GM12878 (cell line): ENCODE data around the gene MUC16. TPM values are rescaled to one million over a fixed set of nuclear protein-coding genes. Genes with fewer than 3 reads are reported as not detected.

Experiments used
- ATAC-seq: fragments of 200-7000 bp; cut with Tn5 transposase; 3 replicates; pipeline ENCODE4 v1.9.1; 2020; ENCODE audit warnings: mild to moderate bottlenecking, moderate library complexity
- BruUV-seq: library from RNA; stranded (reverse); fragments of 400-500 nt; replicated peaks from 2 replicates; lab custom pipeline; 2021; lab: Mats Ljungman, UMichigan
- CTCF ChIA-PET: fragments of 300-600 bp; sonication (Branson Sonifier 250); formaldehyde crosslinking; extraction: SDS; loops from one replicate; lab custom pipeline; 2021; ENCODE audit warnings: inconsistent platforms; lab: Yijun Ruan, JAX
- POLR2A ChIA-PET: fragments of 350-600 bp; formaldehyde crosslinking; extraction: SDS; loops from one replicate; lab custom pipeline; 2021; ENCODE audit warnings: inconsistent platforms; lab: Charles Lee
- RAD21 ChIA-PET: fragments of 300-600 bp; sonication (Branson Sonifier 250); formaldehyde crosslinking; loops from one replicate; lab custom pipeline; 2023; ENCODE audit warnings: antibody characterized with exemption; ENCODE audit not compliant: unreplicated experiment; lab: Charles Lee
- SMC1A ChIA-PET: fragments of 300-600 bp; sonication (Branson Sonifier 250); formaldehyde crosslinking; loops from one replicate; lab custom pipeline; 2023; ENCODE audit not compliant: unreplicated experiment, uncharacterized antibody; lab: Charles Lee
- DNase-seq: peaks from one replicate; pipeline ENCODE4 v3.0.0-alpha.2; 2011; ENCODE audit warnings: low read depth, low spot score
- FAIRE-seq: peaks from 3 replicates; lab custom pipeline; 2011; peaks lifted over from hg19 to GRCh38; lab: Jason Lieb, UNC
- H2AFZ ChIP-seq: 2 replicates; pipeline ENCODE4 v1.6.0; 2011; ENCODE audit warnings: low read depth, low read length, control low read depth; ENCODE audit not compliant: control insufficient read depth
- H3K27ac ChIP-seq: 2 replicates; pipeline ENCODE4 v1.5.1; 2011; ENCODE audit warnings: control low read depth; ENCODE audit not compliant: control insufficient read depth, insufficient read depth
- H3K27me3 ChIP-seq, 2 experiments: replicated peaks in 1 of 2; 2 replicates each; pipeline versions ENCODE4 v1.6.0 to v1.6.1; 2011; ENCODE audit warnings: low read length in 1 of 2; ENCODE audit not compliant: control insufficient read depth in 2 of 2, insufficient read depth in 2 of 2
- H3K36me3 ChIP-seq, 2 experiments: 2 replicates each; pipeline ENCODE4 v1.5.1; 2011; ENCODE audit warnings: low read length in 1 of 2; ENCODE audit not compliant: control insufficient read depth in 2 of 2, insufficient read depth in 2 of 2
- H3K4me1 ChIP-seq: 2 replicates; pipeline ENCODE4 v1.6.1; 2011; ENCODE audit warnings: mild to moderate bottlenecking, low read length, moderate library complexity, mixed read lengths; ENCODE audit not compliant: control insufficient read depth, insufficient read depth
- H3K4me2 ChIP-seq: 2 replicates; pipeline ENCODE4 v1.6.0; 2011; ENCODE audit warnings: control low read depth; ENCODE audit not compliant: control insufficient read depth, insufficient read depth
- H3K4me3 ChIP-seq: fragments of 200-600 bp; sonication (generic); 2 replicates; pipeline ENCODE4 v1.5.1; 2016
- H3K79me2 ChIP-seq: 2 replicates; pipeline ENCODE4 v1.6.0; 2011; ENCODE audit warnings: low read length; ENCODE audit not compliant: control insufficient read depth, insufficient read depth
- H3K9ac ChIP-seq: 2 replicates; pipeline ENCODE4 v1.8.0; 2011; ENCODE audit warnings: low read length, control low read depth, mixed read lengths; ENCODE audit not compliant: control insufficient read depth, insufficient read depth
- H3K9me3 ChIP-seq: replicated peaks from 3 replicates; pipeline ENCODE4 v1.5.1; 2011; ENCODE audit warnings: mild to moderate bottlenecking, low read length; ENCODE audit not compliant: control insufficient read depth, insufficient read depth
- H4K20me1 ChIP-seq: 2 replicates; pipeline ENCODE4 v1.6.0; 2011; ENCODE audit not compliant: control insufficient read depth, insufficient read depth
- EGR1 ChIP-seq, 2 experiments: IDR thresholded peaks; 1 replicate in 1 of 2; 2 replicates in 1 of 2; pipeline ENCODE4 v1.6.1; 2011 to 2012; ENCODE audit warnings: low read depth in 2 of 2, low read length in 2 of 2, borderline replicate concordance in 1 of 2, mild to moderate bottlenecking in 1 of 2, moderate library complexity in 1 of 2
- EZH2 ChIP-seq: IDR thresholded peaks from 2 replicates; pipeline ENCODE4 v1.6.1; 2012; ENCODE audit warnings: low read depth, mild to moderate bottlenecking, control low read depth, inconsistent platforms, low read length, borderline replicate concordance; ENCODE audit not compliant: control insufficient read depth
- FOS ChIP-seq: IDR thresholded peaks from 3 replicates; pipeline ENCODE4 v1.6.1; 2011; ENCODE audit warnings: borderline replicate concordance; ENCODE audit not compliant: insufficient read length; ENCODE audit errors: extremely low read depth
- MYC ChIP-seq: IDR thresholded peaks from 2 replicates; pipeline ENCODE4 v1.6.1; 2011; ENCODE audit warnings: mild to moderate bottlenecking, low read length, moderate library complexity, inconsistent platforms; ENCODE audit not compliant: insufficient read depth, insufficient replicate concordance, insufficient read length, severe bottlenecking
- PRDM15 ChIP-seq: fragments of 450-650 bp; formaldehyde crosslinking; IDR thresholded peaks from 2 replicates; pipeline ENCODE4 v1.4.0; 2020; ENCODE audit warnings: mild to moderate bottlenecking, moderate library complexity
- RELB ChIP-seq: fragments of 450-650 bp; IDR thresholded peaks from 2 replicates; pipeline ENCODE4 v1.6.1; 2017; ENCODE audit warnings: low read depth, mild to moderate bottlenecking, moderate library complexity
- SIX5 ChIP-seq: IDR thresholded peaks from 2 replicates; pipeline ENCODE4 v1.6.1; 2011; ENCODE audit warnings: mild to moderate bottlenecking, low read depth, low read length, moderate library complexity; ENCODE audit not compliant: severe bottlenecking
- SMARCA5 ChIP-seq: fragments of 450-650 bp; IDR thresholded peaks from 2 replicates; pipeline ENCODE4 v1.6.1; 2017; ENCODE audit warnings: mild to moderate bottlenecking
- WGBS: methylation state at CpG from one replicate; pipeline ENCODE4 v1.1.6; 2016; ENCODE audit warnings: low lambda C conversion rate; ENCODE audit not compliant: insufficient replicate concordance, insufficient coverage; ENCODE audit errors: missing lambda C conversion rate; 5-methylcytosine and 5-hydroxymethylcytosine counted together
- in situ Hi-C: fragments of 300-500 bp; cut with MboI; formaldehyde crosslinking; loops from 9 replicates; pipeline ENCODE4 v1.14.3; 2018; ENCODE audit warnings: mixed read lengths
- intact Hi-C: fragments of 100-400 bp; cut with micrococcal nuclease; formaldehyde crosslinking; loops from one replicate; pipeline ENCODE4 v1.14.2; 2022; ENCODE audit not compliant: unreplicated experiment
- polyA plus RNA-seq, 11 experiments: library from polyadenylated mRNA; depleted of rRNA in 4 of 11; unstranded in 6 of 11; stranded (reverse) in 5 of 11; fragments of >200 nt; fragmentation: Nextera tagmentation in 4 of 11; fragmentation: Illumina TruSeq in 1 of 11; extraction: Ambion mirVana in 4 of 11; extraction: Trizol in 1 of 11; gene quantifications; 1 replicate in 1 of 11; 2 replicates in 10 of 11; pipeline versions ENCODE4 v1.2.1 to v1.2.3, GENCODE V29; 2011 to 2016; ENCODE audit warnings: inconsistent platforms in 2 of 11, missing spikeins in 2 of 11, low read depth in 1 of 11
- total RNA-seq, 4 experiments: library from RNA; depleted of rRNA in 3 of 4; stranded (reverse); fragments of >200 nt in 3 of 4; fragmentation: Illumina TruSeq in 1 of 4; extraction: Trizol in 1 of 4; gene quantifications; 2 replicates each; pipeline versions ENCODE4 v1.2.1 to v1.2.3, GENCODE V29; 2013 to 2021
- TF ChIP-seq, protein P1 (sequence below): fragments of 450-650 bp; formaldehyde crosslinking; IDR thresholded peaks from 2 replicates; pipeline ENCODE4 v1.4.0; 2022; ENCODE audit warnings: mild to moderate bottlenecking, moderate library complexity

Gene MUC16
- total and polyA plus RNA-seq, 10 of the 15 experiments (the other 5 are each of a cell fraction or from before 2014, with no cell fraction given): under 0.01 TPM; not detected in 8

GRCh38 chr19:9039728-9040127 is 29.5 kb upstream of the MUC16 start:
- Histone ChIP-seq H2AFZ (no peak overlapping the region), H3K4me1 (no peaks in the 10 kb centered on the region), H3K4me2 (no peak overlapping the region), H3K9ac (no peak overlapping the region), H3K4me3 (no peak overlapping the region), H3K79me2 (no peaks in the 10 kb centered on the region), H3K9me3 (no peaks in the 10 kb centered on the region; the same call in 2 of the 3 replicates), H3K27me3 (no peaks in the 10 kb centered on the region), H3K36me3 (no peaks in the 10 kb centered on the region), H3K27ac (no peak overlapping the region), H4K20me1 (no peaks in the 10 kb centered on the region)
- TF ChIP-seq SMARCA5 (no peak), MYC (no peak), SIX5 (no peak), FOS (no peak), RELB (no peak), PRDM15 (CRISPR knock-in tag) (no peak), EGR1 (IDR thresholded peaks at IDR 0.05; ENCODE audit: borderline replicate concordance in 1 of 2, low read depth in 2 of 2, low read length in 2 of 2) (no peak), EZH2 (no peak)
- TF ChIP-seq, protein P1, sequence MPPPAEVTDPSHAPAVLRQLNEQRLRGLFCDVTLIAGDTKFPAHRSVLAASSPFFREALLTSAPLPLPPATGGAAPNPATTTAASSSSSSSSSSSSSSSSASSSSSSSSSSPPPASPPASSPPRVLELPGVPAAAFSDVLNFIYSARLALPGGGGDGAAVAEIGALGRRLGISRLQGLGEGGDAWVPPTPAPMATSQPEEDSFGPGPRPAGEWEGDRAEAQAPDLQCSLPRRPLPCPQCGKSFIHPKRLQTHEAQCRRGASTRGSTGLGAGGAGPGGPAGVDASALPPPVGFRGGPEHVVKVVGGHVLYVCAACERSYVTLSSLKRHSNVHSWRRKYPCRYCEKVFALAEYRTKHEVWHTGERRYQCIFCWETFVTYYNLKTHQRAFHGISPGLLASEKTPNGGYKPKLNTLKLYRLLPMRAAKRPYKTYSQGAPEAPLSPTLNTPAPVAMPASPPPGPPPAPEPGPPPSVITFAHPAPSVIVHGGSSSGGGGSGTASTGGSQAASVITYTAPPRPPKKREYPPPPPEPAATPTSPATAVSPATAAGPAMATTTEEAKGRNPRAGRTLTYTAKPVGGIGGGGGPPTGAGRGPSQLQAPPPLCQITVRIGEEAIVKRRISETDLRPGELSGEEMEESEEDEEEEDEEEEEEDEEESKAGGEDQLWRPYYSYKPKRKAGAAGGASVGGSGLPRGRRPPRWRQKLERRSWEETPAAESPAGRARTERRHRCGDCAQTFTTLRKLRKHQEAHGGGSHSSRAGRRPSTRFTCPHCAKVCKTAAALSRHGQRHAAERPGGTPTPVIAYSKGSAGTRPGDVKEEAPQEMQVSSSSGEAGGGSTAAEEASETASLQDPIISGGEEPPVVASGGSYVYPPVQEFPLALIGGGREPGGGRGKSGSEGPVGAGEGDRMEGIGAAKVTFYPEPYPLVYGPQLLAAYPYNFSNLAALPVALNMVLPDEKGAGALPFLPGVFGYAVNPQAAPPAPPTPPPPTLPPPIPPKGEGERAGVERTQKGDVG: no peak
- DNase-seq: no peak
- SMC1A ChIA-PET: no interaction called here
- WGBS: 2% methylated on average over 5 of the region's 5 CpGs
- BruUV-seq: no TSS peak
- CTCF ChIA-PET: no interaction called here
- POLR2A ChIA-PET: no interaction called here
- RAD21 ChIA-PET: no interaction called here
- FAIRE-seq: no peak
- in situ Hi-C loops (no loop called here), intact Hi-C loops (no loop called here)
- no peak for ATAC-seq
